Right renal cortex interstitium (tissue), 3 donors: Measurements from ENCODE around the gene PHF2. TPM values are rescaled to one million over a fixed set of nuclear protein-coding genes. Genes with fewer than 3 reads are reported as not detected.

Experiments
- DNase-seq, 3 donors: peaks; one replicate each; pipeline ENCODE4 v3.0.0-alpha.2; 2013; ENCODE audit warnings: low read depth in 3 of 3, low spot score in 2 of 3
- polyA plus RNA-seq, 3 donors: library from polyadenylated mRNA; unstranded; fragments of 120-200 nt; gene quantifications; one replicate each; pipeline ENCODE4 v1.2.1, GENCODE V29; 2013; ENCODE audit not compliant: insufficient read length in 3 of 3

Gene PHF2
- polyA plus RNA-seq, 3 donors = 34.8 to 37.6 (median 35.3) TPM

- no peak for DNase-seq
Measured at GRCh38 chr9:93690618-93691017, 114.2 kb downstream of the PHF2 start.

- DNase-seq = no peak
Measured at GRCh38 chr9:93693129-93693528, 116.7 kb downstream of the PHF2 start.

- no peak for DNase-seq
Measured at GRCh38 chr9:93697352-93698139, 121.2 kb downstream of the PHF2 start.

- DNase-seq = no peak
Measured at GRCh38 chr9:93698140-93698908, 121.9 kb downstream of the PHF2 start.

- no peak for DNase-seq
Measured at GRCh38 chr9:93699650-93700049, 123.3 kb downstream of the PHF2 start.

- no peak for DNase-seq
Measured at GRCh38 chr9:93701494-93702218, 125.3 kb downstream of the PHF2 start.

- DNase-seq = no peak
Measured at GRCh38 chr9:93702261-93702660, 125.9 kb downstream of the PHF2 start.

- no peak for DNase-seq
Measured at GRCh38 chr9:93708289-93708986, 132.1 kb downstream of the PHF2 start.

- no peak for DNase-seq
Measured at GRCh38 chr9:93708987-93709302, 132.6 kb downstream of the PHF2 start.

- DNase-seq = no peak
Measured at GRCh38 chr9:93709600-93710369, 133.4 kb downstream of the PHF2 start.

GRCh38 chr9:93710370-93710723, 134.0 kb downstream of the PHF2 start:
- no peak for DNase-seq

- no peak for DNase-seq
Measured at GRCh38 chr9:93711002-93711401, 134.6 kb downstream of the PHF2 start.

GRCh38 chr9:93712896-93713295, 136.5 kb downstream of the PHF2 start:
- DNase-seq = no peak

- DNase-seq = no peak
Measured at GRCh38 chr9:93713716-93714115, 137.3 kb downstream of the PHF2 start.

- DNase-seq = no peak
Measured at GRCh38 chr9:93721417-93721965, 145.1 kb downstream of the PHF2 start.

- no peak for DNase-seq
Measured at GRCh38 chr9:93724852-93725251, 148.5 kb downstream of the PHF2 start.

GRCh38 chr9:93725382-93725781, 149.0 kb downstream of the PHF2 start:
- no peak for DNase-seq

GRCh38 chr9:93726147-93726546, 149.8 kb downstream of the PHF2 start:
- no peak for DNase-seq
